ENCODE results near the gene TMEM52B. TPM values are rescaled to one million over a fixed set of nuclear protein-coding genes. Genes with fewer than 3 reads are reported as not detected.

The TMEM52B gene
- total and polyA plus RNA-seq, 9 of the 15 experiments (the other 6 are each of a cell fraction or from before 2014, with no cell fraction given): not detected

- Histone ChIP-seq H3K9me3 (replicated peaks; ENCODE audit: control insufficient read depth, insufficient read depth, low read depth, low read length) (no peaks in the 10 kb centered on the region), H3K79me2 (ENCODE audit: control insufficient read depth, insufficient read depth, low read length) (no peaks in the 10 kb centered on the region), H3K4me1 (replicated peaks in 1 of 2; ENCODE audit: control insufficient read depth in 2 of 2, insufficient read depth in 2 of 2, low read length in 2 of 2) (no peaks in the 10 kb centered on the region), H3K36me3 (ENCODE audit: control insufficient read depth, insufficient read depth, low read length) (no peaks in the 10 kb centered on the region), H4K20me1 (replicated peaks; ENCODE audit: control insufficient read depth, insufficient read depth, low read length) (no peaks in the 10 kb centered on the region), H3K9ac (ENCODE audit: insufficient read depth in 1 of 2, low read depth in 2 of 2, low read length in 2 of 2) (no peak overlapping the region), H2AFZ (ENCODE audit: low read depth, low read length) (no peak overlapping the region), H3K4me3 (no peak overlapping the region), H3K4me2 (ENCODE audit: insufficient read depth, low read length) (no peak overlapping the region), H3K27me3 (ENCODE audit: control insufficient read depth in 2 of 2, insufficient read depth in 2 of 2, low read length in 2 of 2) (no peaks in the 10 kb centered on the region; a peak in 1 of 5 replicates), H3K9me1 (ENCODE audit: control insufficient read depth, insufficient read depth, low read length) (no peaks in the 10 kb centered on the region), H3K27ac (ENCODE audit: extremely low read depth, low read depth, low read length) (no peak overlapping the region)
- no TSS peak for BruUV-seq (replicated peaks)
- ChIA-PET POLR2A (no interaction called here), CTCF (ENCODE audit: low intra/inter-chr PET ratio) (no interaction called here)
- FAIRE-seq: no peak
- ATAC-seq: no peak
- DNase-seq (ENCODE audit: extremely low read depth in 1 of 4, low spot score in 3 of 4): no peak
- 0% methylated on average over 1 of the region's 2 CpGs for WGBS (ENCODE audit: insufficient coverage, low coverage, missing lambda C conversion rate)
- TF ChIP-seq CHD2 (IDR thresholded peaks at IDR 0.05; ENCODE audit: low read depth, low read length) (no peak), PHF20 (IDR thresholded peaks at IDR 0.05; ENCODE audit: partially characterized antibody) (no peak), PHB (CRISPR knock-in tag; IDR thresholded peaks at IDR 0.05) (no peak), NR2C1 (IDR thresholded peaks at IDR 0.05) (no peak), NR2C1 (tag; IDR thresholded peaks at IDR 0.05) (no peak), TRIM24 (IDR thresholded peaks at IDR 0.05) (no peak), L3MBTL2 (IDR thresholded peaks at IDR 0.05) (no peak), HMBOX1 (IDR thresholded peaks at IDR 0.05) (no peak)
- TF ChIP-seq, protein P1, sequence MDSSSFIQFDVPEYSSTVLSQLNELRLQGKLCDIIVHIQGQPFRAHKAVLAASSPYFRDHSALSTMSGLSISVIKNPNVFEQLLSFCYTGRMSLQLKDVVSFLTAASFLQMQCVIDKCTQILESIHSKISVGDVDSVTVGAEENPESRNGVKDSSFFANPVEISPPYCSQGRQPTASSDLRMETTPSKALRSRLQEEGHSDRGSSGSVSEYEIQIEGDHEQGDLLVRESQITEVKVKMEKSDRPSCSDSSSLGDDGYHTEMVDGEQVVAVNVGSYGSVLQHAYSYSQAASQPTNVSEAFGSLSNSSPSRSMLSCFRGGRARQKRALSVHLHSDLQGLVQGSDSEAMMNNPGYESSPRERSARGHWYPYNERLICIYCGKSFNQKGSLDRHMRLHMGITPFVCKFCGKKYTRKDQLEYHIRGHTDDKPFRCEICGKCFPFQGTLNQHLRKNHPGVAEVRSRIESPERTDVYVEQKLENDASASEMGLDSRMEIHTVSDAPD (CRISPR knock-in tag; IDR thresholded peaks at IDR 0.05): no peak
- TF ChIP-seq, protein P2, sequence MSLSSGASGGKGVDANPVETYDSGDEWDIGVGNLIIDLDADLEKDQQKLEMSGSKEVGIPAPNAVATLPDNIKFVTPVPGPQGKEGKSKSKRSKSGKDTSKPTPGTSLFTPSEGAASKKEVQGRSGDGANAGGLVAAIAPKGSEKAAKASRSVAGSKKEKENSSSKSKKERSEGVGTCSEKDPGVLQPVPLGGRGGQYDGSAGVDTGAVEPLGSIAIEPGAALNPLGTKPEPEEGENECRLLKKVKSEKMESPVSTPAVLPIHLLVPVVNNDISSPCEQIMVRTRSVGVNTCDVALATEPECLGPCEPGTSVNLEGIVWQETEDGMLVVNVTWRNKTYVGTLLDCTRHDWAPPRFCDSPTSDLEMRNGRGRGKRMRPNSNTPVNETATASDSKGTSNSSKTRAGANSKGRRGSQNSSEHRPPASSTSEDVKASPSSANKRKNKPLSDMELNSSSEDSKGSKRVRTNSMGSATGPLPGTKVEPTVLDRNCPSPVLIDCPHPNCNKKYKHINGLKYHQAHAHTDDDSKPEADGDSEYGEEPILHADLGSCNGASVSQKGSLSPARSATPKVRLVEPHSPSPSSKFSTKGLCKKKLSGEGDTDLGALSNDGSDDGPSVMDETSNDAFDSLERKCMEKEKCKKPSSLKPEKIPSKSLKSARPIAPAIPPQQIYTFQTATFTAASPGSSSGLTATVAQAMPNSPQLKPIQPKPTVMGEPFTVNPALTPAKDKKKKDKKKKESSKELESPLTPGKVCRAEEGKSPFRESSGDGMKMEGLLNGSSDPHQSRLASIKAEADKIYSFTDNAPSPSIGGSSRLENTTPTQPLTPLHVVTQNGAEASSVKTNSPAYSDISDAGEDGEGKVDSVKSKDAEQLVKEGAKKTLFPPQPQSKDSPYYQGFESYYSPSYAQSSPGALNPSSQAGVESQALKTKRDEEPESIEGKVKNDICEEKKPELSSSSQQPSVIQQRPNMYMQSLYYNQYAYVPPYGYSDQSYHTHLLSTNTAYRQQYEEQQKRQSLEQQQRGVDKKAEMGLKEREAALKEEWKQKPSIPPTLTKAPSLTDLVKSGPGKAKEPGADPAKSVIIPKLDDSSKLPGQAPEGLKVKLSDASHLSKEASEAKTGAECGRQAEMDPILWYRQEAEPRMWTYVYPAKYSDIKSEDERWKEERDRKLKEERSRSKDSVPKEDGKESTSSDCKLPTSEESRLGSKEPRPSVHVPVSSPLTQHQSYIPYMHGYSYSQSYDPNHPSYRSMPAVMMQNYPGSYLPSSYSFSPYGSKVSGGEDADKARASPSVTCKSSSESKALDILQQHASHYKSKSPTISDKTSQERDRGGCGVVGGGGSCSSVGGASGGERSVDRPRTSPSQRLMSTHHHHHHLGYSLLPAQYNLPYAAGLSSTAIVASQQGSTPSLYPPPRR (CRISPR knock-in tag; IDR thresholded peaks at IDR 0.05; ENCODE audit: borderline replicate concordance): no peak
- intact Hi-C loops (cut with micrococcal nuclease): no loop called here
- in situ Hi-C loops (cut with MboI): loop anchor here (25.0 kb wide), 1 partner anchor 319 kb away; no protein-coding TSS in a partner anchor
Observed at GRCh38 chr12:10131111-10131690, 47.6 kb upstream of the TMEM52B start.

Data from K562 (cell line).